ENCODE data around the gene KCNQ4.

GRCh38 chr1:40817791-40818263 is 34.2 kb downstream of the KCNQ4 start:
- TF ChIP-seq CTCF (conservative IDR thresholded peaks at IDR 0.05; ENCODE audit: low read depth, low read length) (no peak), FOS (IDR thresholded peaks at IDR 0.05; ENCODE audit: low read depth, low read length) (no peak), USF2 (IDR thresholded peaks at IDR 0.05; ENCODE audit: low read depth, low read length) (no peak), CEBPB (IDR thresholded peaks at IDR 0.05; ENCODE audit: low read depth, low read length) (no peak), POLR2A (IDR thresholded peaks at IDR 0.05; ENCODE audit: low read depth, low read length) (no peak), BHLHE40 (IDR thresholded peaks at IDR 0.05; ENCODE audit: low read depth, low read length) (no peak), SMC3 (IDR thresholded peaks at IDR 0.05; ENCODE audit: low read depth, low read length) (no peak), MXI1 (IDR thresholded peaks at IDR 0.05; ENCODE audit: borderline replicate concordance, low read depth, low read length) (no peak), NFE2L2 (IDR thresholded peaks at IDR 0.05; ENCODE audit: low read depth, low read length) (no peak), MAFK (IDR thresholded peaks at IDR 0.05; ENCODE audit: low read depth, low read length) (no peak), RAD21 (IDR thresholded peaks at IDR 0.05; ENCODE audit: low read length) (no peak), RFX5 (IDR thresholded peaks at IDR 0.05; ENCODE audit: low read depth, low read length) (no peak), CHD1 (IDR thresholded peaks at IDR 0.05; ENCODE audit: low read depth, low read length) (no peak)

All from IMR-90 (cell line).